ENCODE results near the gene MAGI2. TPM values are rescaled to one million over a fixed set of nuclear protein-coding genes. Genes with fewer than 3 reads are reported as not detected.

The MAGI2 gene
- total RNA-seq, 1 experiment from 2014 or later, result 0.22 TPM

DNA sequence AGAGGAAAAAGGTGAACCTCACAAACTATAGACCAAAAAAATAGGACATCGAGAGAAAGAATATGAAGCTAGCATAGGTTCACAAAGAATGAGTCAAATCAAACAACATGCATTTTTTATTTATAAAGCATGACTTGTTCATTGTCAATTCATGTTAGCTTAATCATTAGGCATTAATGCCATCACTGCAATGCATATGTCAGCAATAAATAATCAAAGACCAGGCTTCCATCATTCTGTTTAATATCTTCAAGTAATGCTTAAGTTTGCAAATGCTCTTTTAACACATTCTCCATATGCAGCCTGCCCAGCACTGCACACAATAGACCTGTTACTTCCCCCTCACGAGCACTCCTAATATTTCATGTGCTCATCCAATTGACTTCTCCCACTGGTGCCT lies 8.9 kb upstream of the MAGI2 start:
- Histone ChIP-seq H4K20me1 (ENCODE audit: insufficient read depth) (no peaks in the 10 kb centered on the region), H3K9me2 (ENCODE audit: insufficient read depth) (no peaks in the 10 kb centered on the region), H3K79me2 (ENCODE audit: insufficient read depth, low read length) (no peaks in the 10 kb centered on the region), H3K4me1 (ENCODE audit: control insufficient read depth in 1 of 2, insufficient read depth in 2 of 2, low read length in 2 of 2) (no peaks in the 10 kb centered on the region), H3K4me2 (ENCODE audit: low read length) (no peak overlapping the region), H3K27me3 (ENCODE audit: insufficient read depth, low read length) (no peaks in the 10 kb centered on the region), H3K4me3 (replicated peaks in 1 of 2; ENCODE audit: low read depth in 1 of 2, low read length in 2 of 2) (no peak overlapping the region), H3K9ac (ENCODE audit: low read length) (no peak overlapping the region), H3K9me3 (ENCODE audit: control insufficient read depth in 1 of 2, insufficient read depth in 1 of 2, low read depth in 1 of 2, low read length in 2 of 2) (no peaks in the 10 kb centered on the region), H2AFZ (ENCODE audit: low read depth, low read length, poor library complexity, severe bottlenecking) (peak overlapping the region; percentile 20), H3K27ac (ENCODE audit: low read depth, low read length) (no peak overlapping the region), H3K36me3 (ENCODE audit: control insufficient read depth in 1 of 2, insufficient read depth in 2 of 2, low read length in 2 of 2) (no peaks in the 10 kb centered on the region)
- ChIA-PET CTCF (no interaction called here), RAD21 (ENCODE audit: low non-redundant PET in 1 of 2, low total read pairs in 2 of 2, uncharacterized antibody in 2 of 2, unreplicated experiment in 2 of 2) (no interaction called here), POLR2A (no interaction called here)
- no peak for ATAC-seq
- TF ChIP-seq SRF (IDR thresholded peaks at IDR 0.05; ENCODE audit: low read depth) (no peak), SP1 (IDR thresholded peaks at IDR 0.05; ENCODE audit: low read depth) (no peak), JUND (IDR thresholded peaks at IDR 0.05) (no peak), CBX3 (IDR thresholded peaks at IDR 0.05; ENCODE audit: low read depth) (no peak), POLR2A (IDR thresholded peaks at IDR 0.05; ENCODE audit: borderline replicate concordance, extremely low read depth, insufficient read depth, insufficient read length) (no peak), TCF7L2 (IDR thresholded peaks at IDR 0.05; ENCODE audit: borderline replicate concordance, extremely low read depth, insufficient read depth, insufficient read length) (no peak), EGR1 (IDR thresholded peaks at IDR 0.05; ENCODE audit: low read depth) (no peak), POLR2AphosphoS5 (IDR thresholded peaks at IDR 0.05; ENCODE audit: low read depth, low read length) (no peak), FOSL1 (IDR thresholded peaks at IDR 0.05; ENCODE audit: low read depth) (no peak), CEBPB (IDR thresholded peaks at IDR 0.05; ENCODE audit: low read depth) (no peak), SIN3A (IDR thresholded peaks at IDR 0.05; ENCODE audit: low read depth) (no peak), EZH2phosphoT487 (IDR thresholded peaks at IDR 0.05; ENCODE audit: borderline replicate concordance) (no peak), RAD21 (IDR thresholded peaks at IDR 0.05; ENCODE audit: low read depth) (no peak), ZNF274 (IDR thresholded peaks at IDR 0.05; ENCODE audit: low read depth, low read length) (no peak)
- TF ChIP-seq, protein P1, sequence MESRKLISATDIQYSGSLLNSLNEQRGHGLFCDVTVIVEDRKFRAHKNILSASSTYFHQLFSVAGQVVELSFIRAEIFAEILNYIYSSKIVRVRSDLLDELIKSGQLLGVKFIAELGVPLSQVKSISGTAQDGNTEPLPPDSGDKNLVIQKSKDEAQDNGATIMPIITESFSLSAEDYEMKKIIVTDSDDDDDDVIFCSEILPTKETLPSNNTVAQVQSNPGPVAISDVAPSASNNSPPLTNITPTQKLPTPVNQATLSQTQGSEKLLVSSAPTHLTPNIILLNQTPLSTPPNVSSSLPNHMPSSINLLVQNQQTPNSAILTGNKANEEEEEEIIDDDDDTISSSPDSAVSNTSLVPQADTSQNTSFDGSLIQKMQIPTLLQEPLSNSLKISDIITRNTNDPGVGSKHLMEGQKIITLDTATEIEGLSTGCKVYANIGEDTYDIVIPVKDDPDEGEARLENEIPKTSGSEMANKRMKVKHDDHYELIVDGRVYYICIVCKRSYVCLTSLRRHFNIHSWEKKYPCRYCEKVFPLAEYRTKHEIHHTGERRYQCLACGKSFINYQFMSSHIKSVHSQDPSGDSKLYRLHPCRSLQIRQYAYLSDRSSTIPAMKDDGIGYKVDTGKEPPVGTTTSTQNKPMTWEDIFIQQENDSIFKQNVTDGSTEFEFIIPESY (IDR thresholded peaks at IDR 0.05; ENCODE audit: extremely low read depth, insufficient replicate concordance, low read length), result no peak
- TF ChIP-seq, protein P2, sequence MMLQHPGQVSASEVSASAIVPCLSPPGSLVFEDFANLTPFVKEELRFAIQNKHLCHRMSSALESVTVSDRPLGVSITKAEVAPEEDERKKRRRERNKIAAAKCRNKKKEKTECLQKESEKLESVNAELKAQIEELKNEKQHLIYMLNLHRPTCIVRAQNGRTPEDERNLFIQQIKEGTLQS (IDR thresholded peaks at IDR 0.05), result no peak
- TF ChIP-seq, protein P3, sequence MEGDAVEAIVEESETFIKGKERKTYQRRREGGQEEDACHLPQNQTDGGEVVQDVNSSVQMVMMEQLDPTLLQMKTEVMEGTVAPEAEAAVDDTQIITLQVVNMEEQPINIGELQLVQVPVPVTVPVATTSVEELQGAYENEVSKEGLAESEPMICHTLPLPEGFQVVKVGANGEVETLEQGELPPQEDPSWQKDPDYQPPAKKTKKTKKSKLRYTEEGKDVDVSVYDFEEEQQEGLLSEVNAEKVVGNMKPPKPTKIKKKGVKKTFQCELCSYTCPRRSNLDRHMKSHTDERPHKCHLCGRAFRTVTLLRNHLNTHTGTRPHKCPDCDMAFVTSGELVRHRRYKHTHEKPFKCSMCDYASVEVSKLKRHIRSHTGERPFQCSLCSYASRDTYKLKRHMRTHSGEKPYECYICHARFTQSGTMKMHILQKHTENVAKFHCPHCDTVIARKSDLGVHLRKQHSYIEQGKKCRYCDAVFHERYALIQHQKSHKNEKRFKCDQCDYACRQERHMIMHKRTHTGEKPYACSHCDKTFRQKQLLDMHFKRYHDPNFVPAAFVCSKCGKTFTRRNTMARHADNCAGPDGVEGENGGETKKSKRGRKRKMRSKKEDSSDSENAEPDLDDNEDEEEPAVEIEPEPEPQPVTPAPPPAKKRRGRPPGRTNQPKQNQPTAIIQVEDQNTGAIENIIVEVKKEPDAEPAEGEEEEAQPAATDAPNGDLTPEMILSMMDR (IDR thresholded peaks at IDR 0.05 in 2 of 3, conservative IDR thresholded peaks at IDR 0.05 in 1 of 3; ENCODE audit: borderline replicate concordance in 1 of 3, insufficient read depth in 1 of 3, low read depth in 2 of 3, low read length in 2 of 3), result no peak
- TF ChIP-seq, protein P4, sequence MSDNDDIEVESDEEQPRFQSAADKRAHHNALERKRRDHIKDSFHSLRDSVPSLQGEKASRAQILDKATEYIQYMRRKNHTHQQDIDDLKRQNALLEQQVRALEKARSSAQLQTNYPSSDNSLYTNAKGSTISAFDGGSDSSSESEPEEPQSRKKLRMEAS (IDR thresholded peaks at IDR 0.05), result no peak
- intact Hi-C loops (cut with micrococcal nuclease), result no loop called here
- DNase-seq (ENCODE audit: low read depth, low spot score), result no peak
- no TSS peak for BruUV-seq (replicated peaks)
